HT1080 (cell line): ENCODE measurements around the gene KLK2. TPM values are rescaled to one million over a fixed set of nuclear protein-coding genes. Genes with fewer than 3 reads are reported as not detected.

Experiments
- DNase-seq: peaks from one replicate; pipeline ENCODE4 v3.0.0-alpha.2; 2015; ENCODE audit warnings: low read depth
- total RNA-seq: library from RNA; depleted of rRNA; stranded (reverse); fragments of >200 nt; shearing (Covaris generic); gene quantifications from 2 replicates; pipeline ENCODE4 v1.2.3, GENCODE V29; 2014; rRNA removed

The KLK2 gene
- total RNA-seq, 1 experiment from 2014 or later = not detected

- DNase-seq = no peak
Observed at GRCh38 chr19:50921426-50922316, 48.4 kb downstream of the KLK2 start.

GRCh38 chr19:50922317-50922853 is 49.1 kb downstream of the KLK2 start:
- DNase-seq = peak; percentile 62

GRCh38 chr19:50924586-50924985 is 51.3 kb downstream of the KLK2 start:
- DNase-seq = no peak

- peak; percentile 11 for DNase-seq
Observed at GRCh38 chr19:50925734-50926133, 52.5 kb downstream of the KLK2 start.

GRCh38 chr19:50926144-50926543 is 52.9 kb downstream of the KLK2 start:
- DNase-seq = no peak

- no peak for DNase-seq
Observed at GRCh38 chr19:50928831-50929230, 55.6 kb downstream of the KLK2 start.

Other genes starting within 250 kb of the KLK2 start
- gene SYT3, start 233.6 kb upstream of the KLK2 start, total RNA-seq = 0.13 TPM in 1 of 2 replicates, not detected in the other
- gene C19orf81, start 224.0 kb upstream of the KLK2 start, total RNA-seq = 1.1 and 3.2 TPM in 2 replicates
- 9.3 and 10.5 TPM in 2 replicates for gene SHANK1, start 153.6 kb upstream of the KLK2 start, total RNA-seq
- gene CLEC11A, start 150.1 kb upstream of the KLK2 start, total RNA-seq = 163 and 168 TPM in 2 replicates
- not detected in 2 replicates for gene GPR32, start 103.0 kb upstream of the KLK2 start, total RNA-seq
- not detected in 2 replicates for gene ACP4, start 83.0 kb upstream of the KLK2 start, total RNA-seq
- gene KLK1, start 49.7 kb upstream of the KLK2 start, total RNA-seq = not detected in 2 replicates
- gene KLK15, start 39.9 kb upstream of the KLK2 start, total RNA-seq = not detected in 2 replicates
- not detected in 2 replicates for gene KLK3, start 18.5 kb upstream of the KLK2 start, total RNA-seq
- gene KLK4, start 38.0 kb downstream of the KLK2 start, total RNA-seq = not detected in 2 replicates
- gene KLK5, start 79.6 kb downstream of the KLK2 start, total RNA-seq = not detected in 2 replicates
- gene KLK6, start 96.2 kb downstream of the KLK2 start, total RNA-seq = 0.20 TPM in 1 of 2 replicates, not detected in the other
- not detected in 2 replicates for gene KLK7, start 110.5 kb downstream of the KLK2 start, total RNA-seq
- gene KLK8, start 128.2 kb downstream of the KLK2 start, total RNA-seq = not detected in 2 replicates
- gene KLK10, start 146.3 kb downstream of the KLK2 start, total RNA-seq = not detected in 2 replicates
- gene KLK11, start 153.2 kb downstream of the KLK2 start, total RNA-seq = not detected in 2 replicates
- not detected in 2 replicates for gene KLK12, start 161.6 kb downstream of the KLK2 start, total RNA-seq
- not detected in 2 replicates for gene KLK13, start 191.7 kb downstream of the KLK2 start, total RNA-seq
- gene KLK14, start 209.4 kb downstream of the KLK2 start, total RNA-seq = not detected in 2 replicates
- gene CTU1, start 235.0 kb downstream of the KLK2 start, total RNA-seq = 26.5 and 32.3 TPM in 2 replicates